Activated CD8-positive, alpha-beta memory T cell treated with anti-CD3 and anti-CD28 coated beads, Interleukin-2, amount 10 ng/mL, durations not matched to agents 7 days and 5 days (primary cell): ENCODE results near the gene DHX40. TPM values are rescaled to one million over a fixed set of nuclear protein-coding genes. Genes with fewer than 3 reads are reported as not detected.
"Not testable (repeated sequence)": the region's sequence is repeated elsewhere in the genome, so short reads cannot be mapped to it uniquely, and the experiment has no call there.

ENCODE experiments used
- ATAC-seq: fragments of 150-1000 bp; cut with Tn5 transposase; one replicate; pipeline ENCODE4 v1.10.0; 2021; ENCODE audit warnings: moderate library complexity
- CTCF ChIA-PET: fragments of 350-600 bp; sonication (Branson Sonifier 250); formaldehyde crosslinking; loops from one replicate; lab custom pipeline; 2021; ENCODE audit warnings: antibody characterized with exemption; lab: Charles Lee
- DNase-seq: peaks from one replicate; pipeline ENCODE4 v3.0.0-alpha.2; 2020
- H3K27ac Mint-ChIP-seq: one replicate; pipeline ENCODE4 v1.8.0; 2021; ENCODE audit warnings: mild to moderate bottlenecking, mixed read lengths
- H3K27me3 Mint-ChIP-seq: one replicate; pipeline ENCODE4 v1.8.0; 2021; ENCODE audit warnings: mixed read lengths
- H3K36me3 Mint-ChIP-seq: one replicate; pipeline ENCODE4 v1.8.0; 2021; ENCODE audit warnings: mild to moderate bottlenecking, mixed read lengths
- H3K4me1 Mint-ChIP-seq: one replicate; pipeline ENCODE4 v1.8.0; 2021; ENCODE audit warnings: mixed read lengths
- H3K4me3 Mint-ChIP-seq: one replicate; pipeline ENCODE4 v1.8.0; 2021; ENCODE audit warnings: mild to moderate bottlenecking, moderate library complexity, mixed read lengths
- H3K9me3 Mint-ChIP-seq: one replicate; pipeline ENCODE4 v1.8.0; 2022; ENCODE audit warnings: low read depth, mixed read lengths
- total RNA-seq, 2 experiments: library from RNA; stranded (reverse); gene quantifications; one replicate each; pipeline ENCODE4 v1.2.3, GENCODE V29; 2021

The DHX40 gene
- total RNA-seq, 2 experiments from 2014 or later, result 17.1 to 18.0 TPM

GRCh38 chr17:59642565-59642964 lies 77.2 kb downstream of the DHX40 start:
- DNase-seq, result no peak
- Mint-ChIP-seq H3K27ac (no peak overlapping the region), H3K4me1 (peaks cover 37% of the 10 kb centered on the region), H3K36me3 (peaks cover 18% of the 10 kb centered on the region), H3K9me3 (no peaks in the 10 kb centered on the region), H3K27me3 (no peaks in the 10 kb centered on the region), H3K4me3 (no peak overlapping the region)
- no peak for ATAC-seq
- CTCF ChIA-PET, result interaction anchor here (1.1 to 1.3 kb wide), 4 partner anchors 8 to 332 kb away, joined by 3 to 4 read pairs (median 3); no protein-coding TSS in a partner anchor

GRCh38 chr17:59643159-59644140 lies 78.0 kb downstream of the DHX40 start:
- no peak for ATAC-seq
- no peak overlapping the region for H3K27ac Mint-ChIP-seq
- no peak overlapping the region for H3K4me3 Mint-ChIP-seq
- H3K4me1 Mint-ChIP-seq, result peaks cover 36% of the 10 kb centered on the region
- H3K36me3 Mint-ChIP-seq, result peaks cover 26% of the 10 kb centered on the region
- no peaks in the 10 kb centered on the region for H3K27me3 Mint-ChIP-seq
- H3K9me3 Mint-ChIP-seq, result no peaks in the 10 kb centered on the region
- CTCF ChIA-PET, result interaction anchor here (1.1 to 1.3 kb wide), 2 partner anchors 204 to 333 kb away, joined by 3 to 4 read pairs; no protein-coding TSS in a partner anchor
- no peak for DNase-seq

GRCh38 chr17:59647288-59647687 lies 81.9 kb downstream of the DHX40 start:
- CTCF ChIA-PET, result no interaction called here
- peaks cover 35% of the 10 kb centered on the region for H3K4me1 Mint-ChIP-seq
- no peak overlapping the region for H3K4me3 Mint-ChIP-seq
- H3K9me3 Mint-ChIP-seq, result no peaks in the 10 kb centered on the region
- ATAC-seq, result no peak
- H3K36me3 Mint-ChIP-seq, result peaks cover 52% of the 10 kb centered on the region
- no peak overlapping the region for H3K27ac Mint-ChIP-seq
- no peak for DNase-seq
- no peaks in the 10 kb centered on the region for H3K27me3 Mint-ChIP-seq

DNA sequence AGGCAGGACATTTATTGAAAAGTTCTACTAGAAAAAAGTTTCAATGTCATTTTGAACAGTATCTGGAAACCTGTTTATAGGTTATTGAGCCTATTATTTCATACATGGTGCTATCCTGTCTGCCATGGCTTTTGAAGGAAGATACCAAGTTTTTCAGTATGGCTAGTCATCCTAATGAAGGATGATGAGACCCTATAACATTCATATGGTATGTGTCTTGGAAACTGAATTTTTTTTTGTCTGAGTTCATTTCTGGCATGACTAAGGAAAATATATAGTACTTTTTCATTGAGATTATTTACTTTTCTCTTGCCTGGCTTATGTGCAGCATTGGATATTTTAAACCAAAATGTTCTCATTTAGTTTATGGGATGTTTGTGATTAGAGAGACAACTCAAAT lies 84.5 kb downstream of the DHX40 start:
- no peak for DNase-seq
- Mint-ChIP-seq H3K27me3 (no peaks in the 10 kb centered on the region), H3K27ac (no peak overlapping the region), H3K4me1 (peaks cover 26% of the 10 kb centered on the region), H3K4me3 (no peak overlapping the region), H3K9me3 (no peaks in the 10 kb centered on the region), H3K36me3 (peaks cover 57% of the 10 kb centered on the region)
- CTCF ChIA-PET, result interaction anchor here (1.1 kb wide), 1 partner anchor 315 kb away, joined by 4 read pairs; the partner anchor contains the start of gene RNFT1
- ATAC-seq, result no peak

GRCh38 chr17:59650642-59651041 lies 85.2 kb downstream of the DHX40 start:
- Mint-ChIP-seq H3K36me3 (peaks cover 63% of the 10 kb centered on the region), H3K9me3 (no peaks in the 10 kb centered on the region), H3K4me1 (peaks cover 24% of the 10 kb centered on the region), H3K4me3 (no peak overlapping the region), H3K27ac (no peak overlapping the region), H3K27me3 (no peaks in the 10 kb centered on the region)
- ATAC-seq, result peak; percentile 27
- DNase-seq, result no peak
- CTCF ChIA-PET, result interaction anchor here (0.6 to 2.0 kb wide), 5 partner anchors 9 to 325 kb away, joined by 3 to 4 read pairs (median 3); partner anchors contain the start of genes DHX40 and RNFT1

- Mint-ChIP-seq H3K4me3 (no peak overlapping the region), H3K9me3 (no peaks in the 10 kb centered on the region), H3K36me3 (peaks cover 68% of the 10 kb centered on the region), H3K4me1 (peaks cover 24% of the 10 kb centered on the region), H3K27me3 (no peaks in the 10 kb centered on the region), H3K27ac (no peak overlapping the region)
- no peak for DNase-seq
- peak; percentile 87 for ATAC-seq
- CTCF ChIA-PET, result interaction anchor here (1.3 to 2.0 kb wide), 2 partner anchors 9 to 86 kb away, joined by 3 to 4 read pairs; partner anchors contain the start of gene DHX40
Observed at GRCh38 chr17:59651346-59651745, 85.9 kb downstream of the DHX40 start.

- DNase-seq (no peak), ATAC-seq (no peak)
- Mint-ChIP-seq H3K27ac (peak overlapping the region; percentile 12), H3K27me3 (no peaks in the 10 kb centered on the region), H3K4me1 (peaks cover 24% of the 10 kb centered on the region), H3K36me3 (peaks cover 69% of the 10 kb centered on the region), H3K9me3 (no peaks in the 10 kb centered on the region), H3K4me3 (no peak overlapping the region)
- CTCF ChIA-PET, result interaction anchor here (2.0 kb wide), 1 partner anchor 87 kb away, joined by 4 read pairs; the partner anchor contains the start of gene DHX40
Observed at GRCh38 chr17:59652119-59652518, 86.7 kb downstream of the DHX40 start.

GRCh38 chr17:59656624-59657023 lies 91.2 kb downstream of the DHX40 start:
- not testable (repeated sequence) for H3K27me3 Mint-ChIP-seq, ATAC-seq, H3K27ac Mint-ChIP-seq, DNase-seq, H3K9me3 Mint-ChIP-seq, H3K4me1 Mint-ChIP-seq, H3K4me3 Mint-ChIP-seq
- CTCF ChIA-PET, result interaction anchor here (0.6 to 1.0 kb wide), 2 partner anchors 97 to 218 kb away, joined by 3 read pairs; no protein-coding TSS in a partner anchor
- peaks cover 58% of the 10 kb centered on the region for H3K36me3 Mint-ChIP-seq

Other genes with a start within 250 kb of the DHX40 start
- 10 to 100 TPM in 1 of 2 experiments, 1 to 10 TPM in 1; 9.9 to 12.3 TPM for gene YPEL2, start 234.0 kb upstream of the DHX40 start, total RNA-seq
- gene CLTC, start 54.3 kb downstream of the DHX40 start, total RNA-seq, result 100 to 1,000 TPM; 126 to 162 TPM
- 10 to 100 TPM; 28.2 to 37.8 TPM for gene PTRH2, start 141.8 kb downstream of the DHX40 start, total RNA-seq
- gene VMP1, start 142.0 kb downstream of the DHX40 start, total RNA-seq, result 100 to 1,000 TPM; 279 to 396 TPM